Right atrium auricular region (tissue), 2 donors: ENCODE measurements around the gene TIMM44. TPM values are rescaled to one million over a fixed set of nuclear protein-coding genes. Genes with fewer than 3 reads are reported as not detected.

Source experiments
- DNase-seq: peaks from one replicate; pipeline ENCODE4 v3.0.0-alpha.2; 2019; ENCODE audit warnings: low spot score
- H3K27ac ChIP-seq, 2 donors: fragments of 200-600 bp; sonication (generic); 1 replicate in 1 of 2; 2 replicates in 1 of 2; pipeline ENCODE4 v1.5.1; 2016 to 2019
- H3K27me3 ChIP-seq, 2 donors: fragments of 200-600 bp; sonication (generic); one replicate each; pipeline versions ENCODE4 v1.5.1 to v1.6.0; 2017 to 2019
- H3K36me3 ChIP-seq: fragments of 200-600 bp; sonication (generic); one replicate; pipeline ENCODE4 v1.5.1; 2016
- H3K4me1 ChIP-seq, 2 donors: fragments of 200-600 bp; sonication (generic); one replicate each; pipeline versions ENCODE4 v1.5.1 to v1.6.0; 2017 to 2019
- H3K4me3 ChIP-seq, 2 donors: fragments of 200-600 bp; sonication (generic); 1 replicate in 1 of 2; 2 replicates in 1 of 2; pipeline ENCODE4 v1.5.1; 2017 to 2019; ENCODE audit warnings: mild to moderate bottlenecking in 1 of 2, moderate library complexity in 1 of 2
- H3K9me3 ChIP-seq, 2 donors: fragments of 200-600 bp; sonication (generic); one replicate each; pipeline ENCODE4 v1.5.1; 2019
- total RNA-seq, 2 donors: library from RNA; depleted of rRNA; stranded (reverse); fragments of >200 nt; gene quantifications; one replicate each; pipeline ENCODE4 v1.1.0, GENCODE V29; 2016
- TF ChIP-seq, protein P1 (sequence below), 2 donors: fragments of 200-600 bp; sonication (generic); IDR thresholded peaks; one replicate each; pipeline ENCODE4 v1.5.1; 2019; ENCODE audit warnings: antibody characterized with exemption in 2 of 2

Gene TIMM44
- total RNA-seq, 2 donors from 2014 or later: 49.1 to 64.1 TPM

DNA sequence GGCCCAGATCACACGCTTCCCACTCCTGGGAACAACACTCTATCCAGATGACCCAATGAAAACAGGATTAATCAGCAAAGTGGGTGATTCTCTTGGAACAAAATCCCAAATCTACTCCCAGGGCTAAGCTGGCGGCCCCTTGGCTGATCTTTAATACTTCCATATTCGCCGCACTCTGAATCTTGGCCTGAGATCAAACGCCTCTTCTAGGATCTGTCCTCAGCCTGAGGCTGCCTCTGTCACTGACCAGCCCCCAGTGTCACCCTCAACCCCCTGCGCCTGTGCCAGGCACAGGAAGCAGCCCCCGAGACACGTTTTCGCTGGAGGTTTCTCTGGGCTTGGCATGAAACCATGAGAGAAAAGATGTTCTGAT, 15.1 kb downstream of the TIMM44 start:
- TF ChIP-seq, protein P1, sequence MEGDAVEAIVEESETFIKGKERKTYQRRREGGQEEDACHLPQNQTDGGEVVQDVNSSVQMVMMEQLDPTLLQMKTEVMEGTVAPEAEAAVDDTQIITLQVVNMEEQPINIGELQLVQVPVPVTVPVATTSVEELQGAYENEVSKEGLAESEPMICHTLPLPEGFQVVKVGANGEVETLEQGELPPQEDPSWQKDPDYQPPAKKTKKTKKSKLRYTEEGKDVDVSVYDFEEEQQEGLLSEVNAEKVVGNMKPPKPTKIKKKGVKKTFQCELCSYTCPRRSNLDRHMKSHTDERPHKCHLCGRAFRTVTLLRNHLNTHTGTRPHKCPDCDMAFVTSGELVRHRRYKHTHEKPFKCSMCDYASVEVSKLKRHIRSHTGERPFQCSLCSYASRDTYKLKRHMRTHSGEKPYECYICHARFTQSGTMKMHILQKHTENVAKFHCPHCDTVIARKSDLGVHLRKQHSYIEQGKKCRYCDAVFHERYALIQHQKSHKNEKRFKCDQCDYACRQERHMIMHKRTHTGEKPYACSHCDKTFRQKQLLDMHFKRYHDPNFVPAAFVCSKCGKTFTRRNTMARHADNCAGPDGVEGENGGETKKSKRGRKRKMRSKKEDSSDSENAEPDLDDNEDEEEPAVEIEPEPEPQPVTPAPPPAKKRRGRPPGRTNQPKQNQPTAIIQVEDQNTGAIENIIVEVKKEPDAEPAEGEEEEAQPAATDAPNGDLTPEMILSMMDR (IDR thresholded peaks at IDR 0.05): no peak
- H3K36me3 ChIP-seq: peaks cover 30% of the 10 kb centered on the region
- no peaks in the 10 kb centered on the region for H3K9me3 ChIP-seq
- no peaks in the 10 kb centered on the region for H3K27me3 ChIP-seq
- peaks cover 0 to 51% of the 10 kb centered on the region in 2 donors for H3K4me1 ChIP-seq
- peak overlapping the region in 1 of 2 donors; percentile 4 for H3K4me3 ChIP-seq
- peak overlapping the region; percentile 77 to 78 for H3K27ac ChIP-seq
- no peak for DNase-seq

DNA sequence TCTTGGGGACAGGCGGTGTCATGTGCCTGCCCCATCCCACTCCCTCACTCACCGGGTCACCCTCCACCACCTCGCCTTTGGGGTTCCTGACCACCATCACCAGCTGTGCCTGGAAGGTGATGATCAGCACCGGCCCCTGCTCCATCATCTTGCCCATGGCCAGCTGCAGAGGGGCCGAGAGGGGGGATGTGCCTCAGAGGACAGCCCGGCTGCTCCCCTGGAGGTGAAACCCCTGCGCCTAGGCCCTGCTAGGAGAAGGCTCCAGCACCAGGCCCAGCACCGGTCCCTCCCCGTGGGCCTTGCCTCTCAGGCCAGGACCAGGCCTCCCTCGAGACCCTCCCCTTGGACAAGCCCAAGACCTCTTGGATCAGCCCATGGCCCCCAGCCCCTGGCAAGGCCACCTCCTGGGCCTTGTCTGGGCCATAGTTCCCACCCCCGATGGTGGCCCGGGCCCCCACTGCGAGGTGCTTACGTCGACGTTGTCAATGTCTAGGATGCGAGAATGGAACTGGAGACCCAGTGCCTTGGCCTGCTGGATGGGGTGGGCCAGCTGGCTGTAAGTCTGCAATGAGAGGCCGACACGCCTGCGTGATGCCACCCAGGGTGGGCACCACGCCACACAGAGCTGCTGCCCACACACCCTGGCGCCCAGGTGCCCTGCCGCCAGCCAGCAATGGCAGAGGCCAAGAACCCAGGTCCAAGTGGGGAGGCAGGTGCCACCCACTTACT, 15.7 kb downstream of the TIMM44 start:
- Histone ChIP-seq H3K9me3 (no peaks in the 10 kb centered on the region), H3K27ac (peak overlapping the region; percentile 77 to 78), H3K36me3 (peaks cover 29% of the 10 kb centered on the region), H3K4me3 (no peak overlapping the region), H3K4me1 (peaks cover 0 to 51% of the 10 kb centered on the region in 2 donors), H3K27me3 (no peaks in the 10 kb centered on the region)
- TF ChIP-seq, protein P1 (IDR thresholded peaks at IDR 0.05): no peak
- no peak for DNase-seq

DNA sequence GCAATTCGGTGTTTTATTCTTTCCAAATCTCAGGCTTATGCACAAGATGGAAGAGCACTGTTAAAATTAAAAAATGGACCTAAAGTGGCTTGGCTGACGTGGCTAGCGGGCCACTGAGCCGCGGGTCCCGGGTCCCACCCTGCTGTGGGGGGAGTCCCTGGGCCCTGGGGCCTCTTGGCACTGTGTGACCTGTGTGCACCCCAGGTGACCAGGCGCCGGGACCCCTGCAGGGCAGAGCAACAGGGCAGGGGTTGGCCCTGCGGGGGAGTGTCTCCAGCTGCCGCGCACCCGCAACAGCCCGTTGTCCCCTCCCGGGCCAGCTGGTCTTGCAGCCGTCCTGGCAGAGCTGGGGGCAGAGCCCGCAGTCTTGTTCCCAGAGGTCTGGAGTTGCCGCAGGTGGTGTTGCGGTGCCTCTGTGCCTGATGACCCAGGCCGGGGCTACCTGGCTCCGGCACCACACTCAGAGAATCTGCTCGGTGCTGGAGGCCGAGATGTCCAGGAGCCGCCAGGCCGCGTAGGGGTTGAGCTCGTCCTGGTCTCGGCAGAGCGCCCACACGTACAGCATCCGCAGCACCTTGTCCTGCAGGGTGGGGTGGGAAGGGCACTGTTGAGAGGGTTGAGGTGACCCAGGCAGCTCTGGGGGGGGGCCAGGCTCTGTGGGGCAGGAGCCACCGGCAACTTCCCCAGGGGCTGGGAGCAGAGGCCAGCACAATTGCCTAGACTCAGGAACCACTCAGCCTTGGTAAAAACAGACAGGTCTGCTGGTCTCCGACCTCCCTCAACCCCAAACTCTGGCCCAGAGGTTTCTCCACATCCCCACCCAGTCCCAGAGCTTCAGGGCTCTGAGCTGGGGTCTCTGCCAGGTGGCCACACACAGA, 16.5 kb downstream of the TIMM44 start:
- Histone ChIP-seq H3K9me3 (no peaks in the 10 kb centered on the region), H3K27ac (peak overlapping the region; percentile 77 to 78), H3K4me1 (peaks cover 0 to 53% of the 10 kb centered on the region in 2 donors), H3K36me3 (peaks cover 29% of the 10 kb centered on the region), H3K27me3 (no peaks in the 10 kb centered on the region), H3K4me3 (peak overlapping the region in 1 of 2 donors; percentile 54)
- DNase-seq: no peak
- TF ChIP-seq, protein P1 (IDR thresholded peaks at IDR 0.05): no peak

DNA sequence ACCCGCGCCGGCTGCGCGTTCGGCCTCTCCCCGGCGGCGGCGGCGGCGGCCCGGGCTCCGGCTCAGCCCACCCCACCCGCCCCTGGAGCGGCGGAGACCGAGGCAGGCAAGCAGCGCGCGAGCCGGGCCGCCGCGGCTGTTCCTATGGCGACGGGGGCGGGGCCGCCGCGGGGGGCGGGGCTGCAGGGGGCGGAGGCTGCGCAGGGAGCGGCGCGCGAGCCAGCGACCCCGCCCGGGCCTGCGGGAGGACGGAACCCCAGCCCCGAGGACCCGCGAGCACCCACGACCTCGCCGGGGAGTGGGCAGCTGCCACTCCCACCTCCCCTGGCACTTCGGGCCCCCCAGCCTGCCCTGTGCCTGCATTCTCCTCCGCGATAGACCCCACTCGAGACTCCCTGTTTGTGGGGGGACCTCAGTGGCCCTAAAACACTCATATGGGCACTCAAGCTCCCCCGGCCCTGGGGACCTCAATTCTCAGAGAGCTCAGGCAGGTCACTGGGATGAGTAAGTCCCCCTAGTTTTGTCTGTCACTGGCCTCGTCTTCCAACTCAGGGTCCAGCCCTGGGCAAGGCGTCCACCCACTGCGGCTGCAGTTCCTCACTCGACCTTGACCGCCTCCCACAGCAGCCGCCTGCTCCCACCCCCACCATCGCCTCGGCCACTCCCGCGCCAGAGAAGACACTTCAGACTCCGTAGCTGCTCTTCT, 17.3 kb downstream of the TIMM44 start, which contains the start of gene CTXN1:
CTXN1 (minus strand) TSS at position 115 of the 706 bp plus-strand sequence. CDS start 597 bp downstream, outside the sequence.
- TF ChIP-seq, protein P1 (IDR thresholded peaks at IDR 0.05): no peak
- no peak for DNase-seq
- Histone ChIP-seq H3K27me3 (no peaks in the 10 kb centered on the region), H3K4me1 (peaks cover 0 to 61% of the 10 kb centered on the region in 2 donors), H3K4me3 (peak within 1 kb of the TSS; percentile 26 to 54), H3K9me3 (no peaks in the 10 kb centered on the region), H3K27ac (peak within 1 kb of the TSS in 1 of 2 donors; percentile 44), H3K36me3 (peaks cover 24% of the 10 kb centered on the region)

DNA sequence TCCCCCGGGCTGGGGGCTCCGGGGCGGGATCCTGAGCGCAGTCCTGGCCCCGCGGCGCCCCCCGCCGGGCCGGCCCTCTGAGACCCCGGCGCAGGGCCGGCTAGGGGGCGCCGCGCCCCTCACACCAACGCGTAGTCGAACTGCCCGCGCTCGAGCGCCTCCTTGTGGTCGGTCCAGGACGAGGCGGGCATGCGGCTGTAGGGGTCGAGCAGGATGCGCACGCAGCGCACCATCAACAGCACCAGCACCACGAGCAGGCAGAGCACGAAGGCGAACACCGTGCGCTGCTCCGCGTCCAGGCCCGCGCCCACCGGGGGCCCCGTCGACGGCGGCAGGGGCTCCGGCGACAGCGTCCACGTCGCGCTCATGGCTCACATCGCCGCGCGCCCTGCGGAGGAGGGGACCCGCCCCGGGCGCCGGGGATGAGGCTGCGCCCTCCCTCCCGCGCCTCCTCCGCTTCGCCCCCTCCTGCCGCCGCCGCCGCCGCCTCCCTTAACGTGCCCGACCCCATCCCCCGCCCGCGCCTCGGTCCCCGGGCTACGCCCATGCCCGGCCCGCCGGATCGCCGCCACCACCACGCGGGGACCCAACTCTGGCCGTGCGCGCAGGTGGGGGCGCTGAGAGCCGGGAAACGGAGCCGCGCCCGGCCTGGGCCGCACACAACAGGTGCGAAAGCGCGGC, 18.2 kb downstream of the TIMM44 start:
- Histone ChIP-seq H3K4me1 (peaks cover 0 to 65% of the 10 kb centered on the region in 2 donors), H3K9me3 (no peaks in the 10 kb centered on the region), H3K27me3 (no peaks in the 10 kb centered on the region), H3K36me3 (peaks cover 15% of the 10 kb centered on the region), H3K4me3 (peak overlapping the region; percentile 26 to 54), H3K27ac (no peak overlapping the region)
- DNase-seq: no peak
- TF ChIP-seq, protein P1 (IDR thresholded peaks at IDR 0.05): peak; percentile 88 to 92
